Dedifferentiated amniotic fluid mesenchymal stem cell (primary cell): ENCODE results near the gene EFEMP1.

Experiments
- DNase-seq: peaks from one replicate; pipeline ENCODE4 v3.0.0-alpha.2; 2016; ENCODE audit errors: extremely low spot score

Gene EFEMP1

DNA sequence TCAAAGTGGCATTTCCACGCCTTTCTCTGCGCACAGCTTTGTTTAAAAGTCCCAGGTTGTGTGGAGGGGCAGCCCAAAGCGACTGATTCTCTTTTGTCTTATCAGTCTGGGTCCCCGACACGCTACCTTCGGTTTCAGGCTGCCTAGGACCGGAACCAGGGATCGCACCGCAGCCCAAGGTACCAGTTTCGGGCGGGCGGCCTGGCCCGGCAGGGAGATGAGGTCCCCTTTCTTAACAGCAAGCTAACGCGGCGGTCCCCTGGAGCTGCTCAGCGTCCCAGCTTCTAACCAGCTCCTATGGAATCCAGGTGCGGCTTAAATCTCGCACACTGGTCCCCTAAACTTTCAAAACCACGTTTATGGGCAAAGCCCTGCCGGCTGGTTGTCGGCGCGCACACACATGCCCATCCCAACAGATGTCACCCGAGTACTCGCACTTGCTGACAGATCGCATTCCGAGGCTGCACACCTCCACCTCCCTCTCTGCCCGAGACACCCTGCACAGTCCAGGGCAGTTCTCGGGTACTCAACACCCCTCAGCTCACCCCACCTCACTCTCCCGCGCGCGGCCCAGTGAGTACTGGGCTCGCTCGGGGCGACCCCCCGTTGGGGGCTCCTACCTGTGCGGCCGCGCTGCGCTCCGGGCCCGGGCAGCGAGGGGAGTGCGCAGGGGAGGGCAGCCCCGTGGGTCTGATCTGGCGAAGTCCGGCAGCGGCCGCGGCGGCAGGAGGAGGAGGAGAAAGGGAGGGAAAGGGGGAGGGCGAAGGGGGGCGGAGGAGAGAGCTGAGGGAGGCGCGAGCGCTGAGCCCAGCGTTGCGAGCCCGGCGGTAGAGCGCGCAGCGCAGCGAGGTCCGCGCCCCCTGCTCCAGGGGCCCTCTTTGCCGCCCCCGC, at the start of gene EFEMP1:
EFEMP1 (minus strand) TSS at position 692 of the 891 bp plus-strand sequence. CDS start 1,342 bp downstream, outside the sequence.
- DNase-seq: no peak

DNA sequence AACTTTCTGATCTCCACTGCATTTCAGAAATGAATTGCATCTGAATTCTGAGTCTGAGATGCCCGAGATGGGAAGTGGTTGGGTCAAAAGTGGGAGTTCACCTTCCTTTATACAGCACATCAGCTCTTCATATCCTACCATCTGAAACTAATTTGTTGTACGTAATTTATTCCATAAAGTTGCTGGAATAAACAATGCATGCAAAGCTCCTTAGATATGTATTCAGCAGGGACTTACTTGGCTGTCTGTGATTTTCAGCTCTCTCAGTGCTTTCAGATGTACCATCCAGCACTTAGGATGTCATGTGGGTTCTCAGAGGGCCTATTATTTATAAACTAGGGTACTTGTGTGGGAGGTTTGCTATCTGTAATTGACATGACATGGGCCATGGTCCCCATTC, 46.9 kb upstream of the EFEMP1 start:
- DNase-seq: no peak

DNA sequence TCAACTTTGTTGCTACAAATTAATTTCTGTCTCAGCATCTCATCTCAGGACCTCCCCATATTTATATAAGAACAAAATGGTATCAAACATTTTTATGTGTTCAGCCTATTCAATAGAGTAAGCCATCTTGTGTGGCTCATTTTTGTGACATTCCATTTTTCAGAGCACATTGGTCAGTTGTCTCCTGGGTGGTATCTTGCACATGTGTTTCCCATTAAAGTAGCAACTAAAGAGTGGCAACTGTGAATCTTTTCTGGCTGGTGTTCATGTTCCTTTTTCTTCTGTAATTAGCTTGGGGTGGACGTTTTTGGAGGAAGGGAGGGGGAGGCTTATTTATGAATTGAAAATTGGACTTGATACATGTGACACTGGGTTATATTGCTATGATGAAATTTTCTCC, 45.4 kb upstream of the EFEMP1 start:
- no peak for DNase-seq

DNA sequence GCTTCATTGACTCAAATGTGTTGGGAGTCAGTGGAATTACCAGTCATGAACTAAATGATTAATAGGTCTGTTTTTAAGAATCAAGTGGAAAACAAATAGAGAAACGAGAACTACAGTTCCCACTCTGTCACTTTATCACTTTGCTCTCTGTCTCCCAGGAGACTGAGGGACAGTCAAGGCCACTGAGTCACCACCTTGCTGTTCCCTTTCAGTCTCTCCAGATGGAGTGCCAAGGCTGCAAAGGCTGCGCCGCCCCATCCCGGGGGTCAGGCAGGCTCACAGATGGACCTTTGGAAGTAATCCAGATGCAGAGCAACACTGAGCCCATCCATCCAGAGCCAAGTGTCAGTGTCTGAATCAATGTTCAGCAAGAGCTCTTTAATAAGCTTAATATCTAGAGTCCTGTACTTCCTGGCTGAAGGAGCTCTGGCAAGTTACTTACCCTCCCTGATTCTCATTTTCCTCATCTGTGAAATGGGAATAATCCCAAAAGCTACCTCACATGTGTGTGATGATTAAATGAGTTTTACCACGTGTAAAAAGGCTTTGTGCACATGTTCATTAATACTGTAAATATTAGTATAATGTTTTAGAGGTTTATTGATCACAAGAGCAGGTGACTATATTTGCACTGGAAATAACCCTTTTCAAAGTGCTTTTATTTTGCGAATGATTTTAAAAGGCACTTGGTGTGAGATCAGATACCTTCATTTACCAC, 43.0 kb upstream of the EFEMP1 start:
- no peak for DNase-seq

- no peak for DNase-seq
These were observed 42.4 kb upstream of the EFEMP1 start for GRCh38 chr2:55965966-55966365.

GRCh38 chr2:55965276-55965675, 41.7 kb upstream of the EFEMP1 start:
- no peak for DNase-seq

DNA sequence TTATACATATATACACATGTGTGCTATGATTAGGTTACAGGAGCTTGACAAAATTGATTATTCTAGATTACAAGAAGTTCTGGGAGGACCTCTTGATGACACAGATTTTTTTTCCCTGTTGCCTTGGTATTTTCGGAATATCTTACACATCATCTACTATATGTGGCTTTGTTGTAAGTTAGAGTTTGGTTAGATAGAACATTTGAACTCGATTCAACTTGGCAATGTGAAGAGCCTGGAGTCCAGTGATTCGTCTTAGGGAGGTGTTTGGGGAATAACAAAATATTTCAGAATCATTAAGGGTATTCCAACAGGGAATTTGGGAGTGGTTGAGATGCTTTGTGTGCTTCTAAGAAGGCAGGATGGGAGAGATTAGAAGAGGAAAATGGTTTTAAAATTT, 39.3 kb upstream of the EFEMP1 start:
- no peak for DNase-seq

DNA sequence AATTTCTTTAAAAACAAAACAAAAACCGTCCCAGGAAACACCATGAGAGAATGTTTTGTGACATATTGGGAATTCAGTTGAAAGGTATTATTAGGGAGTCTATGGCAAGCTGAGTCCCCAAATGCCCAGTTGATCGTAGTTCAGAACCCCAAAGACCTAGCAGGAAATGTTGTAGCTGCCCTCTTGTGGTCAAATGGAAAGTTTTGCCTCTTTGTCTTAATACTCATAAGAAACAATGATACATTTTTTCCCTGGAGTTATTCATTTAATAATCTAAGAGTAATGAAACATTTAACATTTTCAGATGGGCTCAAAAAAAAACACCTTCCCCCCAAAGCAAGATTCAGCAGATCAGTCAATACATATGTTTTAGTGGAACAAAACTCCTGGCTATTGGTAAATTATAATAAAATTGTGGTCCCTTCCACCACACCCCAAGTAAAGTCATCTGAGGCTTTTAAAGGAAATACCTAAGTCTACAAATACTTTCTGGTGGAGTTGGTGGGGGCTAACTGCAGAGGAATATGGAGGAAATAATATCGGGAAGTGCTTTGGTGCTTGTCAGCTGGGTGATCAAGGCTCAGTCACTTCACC, 37.8 kb upstream of the EFEMP1 start:
- peak; percentile 67 for DNase-seq

GRCh38 chr2:55958756-55959155, 35.2 kb upstream of the EFEMP1 start:
- DNase-seq: no peak

GRCh38 chr2:55957142-55957541, 33.6 kb upstream of the EFEMP1 start:
- no peak for DNase-seq

DNA sequence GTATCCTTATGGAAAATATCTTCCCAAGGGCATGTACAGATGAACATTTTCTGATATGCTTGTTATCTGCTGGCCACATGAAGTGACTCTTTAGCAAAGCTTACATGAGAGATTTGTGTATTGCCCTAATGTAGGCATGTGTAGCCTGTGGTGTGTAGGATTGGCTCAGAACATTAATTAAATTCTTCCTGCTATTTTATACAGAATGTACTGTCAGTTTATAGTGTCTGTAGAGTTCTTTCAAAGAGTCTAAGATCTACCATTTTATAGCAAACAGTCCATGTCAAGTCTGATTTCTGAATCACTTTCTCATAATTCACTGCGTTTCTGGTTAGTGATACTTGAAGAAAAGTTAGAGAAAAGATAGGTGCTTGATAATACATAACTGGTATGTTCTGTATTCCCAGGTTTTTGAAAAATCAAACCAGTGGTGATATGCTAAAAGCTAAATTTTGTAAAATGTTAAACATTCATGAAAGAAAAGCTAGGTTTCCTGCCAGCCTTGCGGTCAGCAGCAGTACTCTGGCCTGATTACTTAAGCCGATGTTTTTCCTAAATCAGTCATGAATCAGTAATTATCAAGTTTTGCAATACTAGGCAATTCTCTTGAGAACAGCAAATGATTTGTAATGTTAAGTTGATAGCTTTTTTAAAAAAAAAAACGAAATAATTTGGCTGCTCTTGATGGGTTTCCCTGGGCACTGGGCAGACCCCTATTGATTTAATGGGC, 30.9 kb upstream of the EFEMP1 start:
- DNase-seq: peak; percentile 82

- DNase-seq: no peak
These were observed 28.8 kb upstream of the EFEMP1 start for GRCh38 chr2:55952415-55952814.

- no peak for DNase-seq
These were observed 28.0 kb upstream of the EFEMP1 start for GRCh38 chr2:55951533-55951932.

GRCh38 chr2:55949613-55950012, 26.0 kb upstream of the EFEMP1 start:
- DNase-seq: no peak

GRCh38 chr2:55949211-55949610, 25.6 kb upstream of the EFEMP1 start:
- DNase-seq: no peak

DNA sequence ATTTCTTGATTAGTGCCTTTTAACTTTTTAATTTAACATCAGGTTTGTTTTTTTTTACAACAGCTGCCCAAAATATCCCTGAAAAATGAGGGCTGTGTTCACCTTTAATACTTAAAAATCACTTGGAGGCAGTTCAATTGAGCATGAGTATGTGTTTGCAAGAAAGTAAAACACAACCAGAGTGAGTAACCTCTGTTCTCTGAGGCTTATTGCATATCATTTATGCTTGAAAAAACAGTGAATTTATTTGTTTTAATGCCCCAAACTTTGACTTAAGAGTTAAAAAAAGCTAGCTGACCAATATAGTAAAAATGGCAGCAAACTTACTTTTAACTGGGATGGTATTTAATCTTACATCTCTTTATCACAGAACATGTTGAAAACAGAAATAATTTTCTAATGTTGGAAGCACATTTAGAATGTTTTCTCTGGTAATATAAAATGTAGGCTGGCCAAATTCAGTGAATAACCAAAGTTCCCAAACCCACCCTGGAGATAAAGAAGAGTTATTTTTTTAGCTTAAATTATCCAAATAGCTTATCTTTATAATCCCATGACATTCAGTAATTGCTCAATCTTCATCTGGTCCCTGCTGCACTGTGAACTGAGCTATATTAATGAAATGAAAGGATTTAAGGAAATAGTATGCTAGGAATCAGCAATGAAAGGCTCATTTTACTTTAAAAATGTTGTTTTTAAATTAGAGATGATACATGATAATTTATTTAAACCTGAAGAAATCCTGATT, 24.8 kb upstream of the EFEMP1 start:
- no peak for DNase-seq

DNA sequence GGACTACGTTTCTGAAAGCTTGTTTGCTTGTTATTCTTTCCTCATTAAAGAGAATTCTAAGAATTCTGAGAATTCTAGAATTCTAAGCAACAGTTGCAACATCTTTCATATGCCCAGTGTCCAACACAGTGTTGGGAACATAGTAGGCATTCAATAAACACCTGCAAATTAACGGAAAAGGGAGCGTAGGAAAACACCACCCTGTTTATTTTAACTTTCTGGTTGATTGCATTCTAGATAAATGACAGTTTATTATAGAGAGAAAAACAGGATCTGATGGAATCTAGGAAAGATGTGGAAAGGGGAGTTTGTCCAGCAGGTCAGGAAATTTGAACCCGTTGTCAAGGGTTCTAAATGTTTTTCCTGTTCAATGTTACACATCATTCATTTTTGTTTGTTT, 24.2 kb upstream of the EFEMP1 start:
- DNase-seq: no peak

GRCh38 chr2:55946793-55947192, 23.2 kb upstream of the EFEMP1 start:
- no peak for DNase-seq

GRCh38 chr2:55943466-55943865, 19.9 kb upstream of the EFEMP1 start:
- no peak for DNase-seq

GRCh38 chr2:55936351-55936750, 12.8 kb upstream of the EFEMP1 start:
- no peak for DNase-seq

- no peak for DNase-seq
These were observed 10.8 kb upstream of the EFEMP1 start for GRCh38 chr2:55934337-55934736.
